A549 (cell line): Measurements from ENCODE around the gene SIGLEC9. TPM values are rescaled to one million over a fixed set of nuclear protein-coding genes. Genes with fewer than 3 reads are reported as not detected.
A peak's percentile ranks its signal among the peaks of the same experiment; 100 is the strongest.
"Not testable (repeated sequence)": the region's sequence is repeated elsewhere in the genome, so short reads cannot be mapped to it uniquely, and the experiment has no call there.

Experiments
- ATAC-seq, 2 experiments: fragments of 200-7000 bp in 1 of 2; fragments of >200 bp in 1 of 2; cut with Nextera tagmentation in 1 of 2; cut with Tn5 transposase in 1 of 2; 3 replicates each; pipeline versions ENCODE4 v1.8.0 to v1.9.1; 2018 to 2020; ENCODE audit warnings: mild to moderate bottlenecking in 1 of 2, moderate library complexity in 1 of 2
- CTCF ChIA-PET: fragments of 300-600 bp; sonication (Branson Sonifier 250); formaldehyde crosslinking; extraction: SDS; loops from one replicate; lab custom pipeline; 2021; ENCODE audit warnings: antibody characterized with exemption, inconsistent platforms; lab: Yijun Ruan, JAX
- POLR2A ChIA-PET: fragments of 350-600 bp; formaldehyde crosslinking; extraction: SDS; loops from one replicate; lab custom pipeline; 2021; ENCODE audit warnings: antibody characterized with exemption, inconsistent platforms; lab: Yijun Ruan, JAX
- DNase-seq, 2 experiments: peaks; one replicate each; pipeline versions ENCODE4 v3.0.0 to v3.0.0-alpha.2; 2011 to 2016; ENCODE audit warnings: low read depth in 1 of 2, low spot score in 1 of 2
- FAIRE-seq: peaks from 2 replicates; lab custom pipeline; 2011; peaks lifted over from hg19 to GRCh38; lab: Jason Lieb, UNC
- H3K27ac ChIP-seq, 2 experiments: fragments of >200 bp; sonication (Bioruptor Twin); formaldehyde crosslinking; 3 replicates each; pipeline ENCODE4 v1.5.1; 2016 to 2017
- H3K4me1 ChIP-seq: fragments of >200 bp; sonication (Bioruptor Twin); formaldehyde crosslinking; 3 replicates; pipeline ENCODE4 v1.6.1; 2016
- H3K4me2 ChIP-seq: fragments of >200 bp; sonication (Bioruptor Twin); formaldehyde crosslinking; 3 replicates; pipeline ENCODE4 v1.6.1; 2016
- H3K4me3 ChIP-seq: fragments of >200 bp; sonication (Bioruptor Twin); formaldehyde crosslinking; 3 replicates; pipeline ENCODE4 v1.5.1; 2016
- H3K9me3 ChIP-seq: fragments of >200 bp; sonication (Bioruptor Twin); formaldehyde crosslinking; 3 replicates; pipeline ENCODE4 v1.6.1; 2016
- CTCF ChIP-seq: fragments of >200 bp; sonication (Bioruptor Twin); formaldehyde crosslinking; IDR thresholded peaks from 3 replicates; pipeline ENCODE4 v1.5.1; 2016
- EP300 ChIP-seq, 2 experiments: fragments of >200 bp; sonication (Bioruptor Twin); formaldehyde crosslinking; IDR thresholded peaks; 2 replicates in 1 of 2; 3 replicates in 1 of 2; pipeline ENCODE4 v1.6.1; 2016 to 2017
- FOSL2 ChIP-seq, 2 experiments: fragments of 450-650 bp in 1 of 2; fragments of >200 bp in 1 of 2; sonication (Bioruptor Twin) in 1 of 2; formaldehyde crosslinking; IDR thresholded peaks; 2 replicates each; pipeline versions ENCODE4 v1.5.0 to v1.6.1; 2016 to 2020; ENCODE audit warnings: mild to moderate bottlenecking in 1 of 2, moderate library complexity in 1 of 2
- GATA3 ChIP-seq: IDR thresholded peaks from 2 replicates; pipeline ENCODE4 v1.6.1; 2012; ENCODE audit warnings: borderline replicate concordance
- KDM1A ChIP-seq: fragments of 200-600 bp; sonication (generic); IDR thresholded peaks from 2 replicates; pipeline ENCODE4 v1.6.1; 2016; ENCODE audit warnings: low read depth, mild to moderate bottlenecking
- MAFK ChIP-seq: fragments of 450-650 bp; IDR thresholded peaks from 2 replicates; pipeline ENCODE4 v1.6.1; 2014; ENCODE audit not compliant: partially characterized antibody
- NFE2L2 ChIP-seq: fragments of 150-350 bp; conservative IDR thresholded peaks from 2 replicates; pipeline ENCODE4 v1.6.1; 2014; ENCODE audit warnings: low read length
- NR3C1 ChIP-seq: fragments of >200 bp; sonication (Bioruptor Twin); formaldehyde crosslinking; IDR thresholded peaks from 3 replicates; pipeline ENCODE4 v1.6.1; 2017
- POLR2A ChIP-seq: IDR thresholded peaks from 2 replicates; pipeline ENCODE4 v1.6.1; 2012; ENCODE audit warnings: mild to moderate bottlenecking, low read length
- RAD21 ChIP-seq, 2 experiments: fragments of >200 bp in 1 of 2; sonication (Bioruptor Twin) in 1 of 2; formaldehyde crosslinking in 1 of 2; IDR thresholded peaks in 1 of 2; conservative IDR thresholded peaks in 1 of 2; 2 replicates in 1 of 2; 3 replicates in 1 of 2; pipeline ENCODE4 v1.6.1; 2012 to 2018; ENCODE audit warnings: inconsistent platforms in 1 of 2
- SMC3 ChIP-seq: fragments of >200 bp; sonication (Bioruptor Twin); formaldehyde crosslinking; IDR thresholded peaks from 3 replicates; pipeline ENCODE4 v1.6.1; 2018; ENCODE audit warnings: inconsistent platforms
- TFCP2L1 ChIP-seq: fragments of 250-450 bp; sonication (Bioruptor Pico); IDR thresholded peaks from 2 replicates; pipeline ENCODE4 v1.5.0; 2021; ENCODE audit warnings: mild to moderate bottlenecking
- USF2 ChIP-seq: fragments of 450-650 bp; IDR thresholded peaks from 2 replicates; pipeline ENCODE4 v1.6.1; 2014; ENCODE audit warnings: antibody characterized with exemption
- WGBS: methylation state at CpG from one replicate; pipeline ENCODE4 v1.1.6; 2017; ENCODE audit errors: missing lambda C conversion rate; 5-methylcytosine and 5-hydroxymethylcytosine counted together
- polyA plus RNA-seq, 4 experiments: library from polyadenylated mRNA; depleted of rRNA in 3 of 4; stranded (reverse); fragments of >200 nt; fragmentation: RNase III in 1 of 4; extraction: RNeasy Plus Mini Kit Qiagen cat#74134 plus additional on column Dnase treatment in 1 of 4; gene quantifications; 2 replicates in 3 of 4; 3 replicates in 1 of 4; pipeline ENCODE4 v1.2.3, GENCODE V29; 2011 to 2017
- TF ChIP-seq, protein P1 (sequence below): IDR thresholded peaks from 2 replicates; pipeline ENCODE4 v1.6.1; 2012

SIGLEC9 gene
- polyA plus RNA-seq, 2 of the 4 experiments (the other 2 are of a cell fraction): not detected

GRCh38 chr19:51164215-51164614 lies 39.5 kb downstream of the SIGLEC9 start:
- CTCF ChIA-PET: no interaction called here
- Histone ChIP-seq H3K27ac (no peak overlapping the region), H3K4me3 (no peak overlapping the region), H3K4me2 (no peak overlapping the region), H3K9me3 (no peaks in the 10 kb centered on the region), H3K4me1 (no peaks in the 10 kb centered on the region)
- DNase-seq (no peak), FAIRE-seq (peak; percentile 51), ATAC-seq (no peak)
- POLR2A ChIA-PET: no interaction called here
- WGBS: 53% methylated on average over 3 of the region's 3 CpGs
- TF ChIP-seq KDM1A (no peak), NFE2L2 (peak; percentile 68), MAFK (peak; percentile 91), NR3C1 (no peak), POLR2A (no peak)

- Histone ChIP-seq H3K4me1 (no peaks in the 10 kb centered on the region), H3K9me3 (no peaks in the 10 kb centered on the region), H3K27ac (no peak overlapping the region), H3K4me2 (no peak overlapping the region), H3K4me3 (no peak overlapping the region)
- ChIA-PET POLR2A (no interaction called here), CTCF (no interaction called here)
- DNase-seq (no peak), ATAC-seq (peak in 1 of 2 experiments; percentile 16; a peak in 2 of 6 replicates), FAIRE-seq (no peak)
- WGBS: 18% methylated on average over 9 of the region's 9 CpGs
- TF ChIP-seq GATA3: no peak
Observed at GRCh38 chr19:51166846-51167490, 42.3 kb downstream of the SIGLEC9 start.

- DNase-seq: no peak
- CTCF ChIA-PET: interaction anchor here (0.9 to 2.5 kb wide), 12 partner anchors 10 to 151 kb away, joined by 3 to 20 read pairs (median 4); partner anchors contain the start of gene KLK10
- H3K4me1 ChIP-seq: no peaks in the 10 kb centered on the region
- no peak overlapping the region for H3K27ac ChIP-seq
- no peak overlapping the region for H3K4me3 ChIP-seq
- TF ChIP-seq, protein P1, sequence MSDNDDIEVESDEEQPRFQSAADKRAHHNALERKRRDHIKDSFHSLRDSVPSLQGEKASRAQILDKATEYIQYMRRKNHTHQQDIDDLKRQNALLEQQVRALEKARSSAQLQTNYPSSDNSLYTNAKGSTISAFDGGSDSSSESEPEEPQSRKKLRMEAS: no peak
- no peak for TF ChIP-seq POLR2A
- TF ChIP-seq KDM1A: no peak
- no peak for TF ChIP-seq FOSL2 (IDR thresholded peaks at IDR 0.05)
- TF ChIP-seq FOSL2 (CRISPR knock-in tag; IDR thresholded peaks at IDR 0.05): peak; percentile 25; the same call in 1 of the 2 replicates
- peak; percentile 70 for TF ChIP-seq USF2
- no peak for TF ChIP-seq NR3C1
- no peak for TF ChIP-seq NFE2L2
- no peak for TF ChIP-seq EP300 (IDR thresholded peaks at IDR 0.05)
- TF ChIP-seq TFCP2L1: no peak
- TF ChIP-seq, all 56 proteins: peak for 2
- POLR2A ChIA-PET: no interaction called here
- FAIRE-seq: no peak
- H3K4me2 ChIP-seq: peak overlapping the region; percentile 47; the same call in 2 of the 3 replicates
- ATAC-seq: peak in 1 of 2 experiments; percentile 33; a peak in 3 of 6 replicates
- 46% methylated on average over 13 of the region's 13 CpGs for WGBS
- no peaks in the 10 kb centered on the region for H3K9me3 ChIP-seq
Observed at GRCh38 chr19:51168564-51169282, 44.0 kb downstream of the SIGLEC9 start.

DNA sequence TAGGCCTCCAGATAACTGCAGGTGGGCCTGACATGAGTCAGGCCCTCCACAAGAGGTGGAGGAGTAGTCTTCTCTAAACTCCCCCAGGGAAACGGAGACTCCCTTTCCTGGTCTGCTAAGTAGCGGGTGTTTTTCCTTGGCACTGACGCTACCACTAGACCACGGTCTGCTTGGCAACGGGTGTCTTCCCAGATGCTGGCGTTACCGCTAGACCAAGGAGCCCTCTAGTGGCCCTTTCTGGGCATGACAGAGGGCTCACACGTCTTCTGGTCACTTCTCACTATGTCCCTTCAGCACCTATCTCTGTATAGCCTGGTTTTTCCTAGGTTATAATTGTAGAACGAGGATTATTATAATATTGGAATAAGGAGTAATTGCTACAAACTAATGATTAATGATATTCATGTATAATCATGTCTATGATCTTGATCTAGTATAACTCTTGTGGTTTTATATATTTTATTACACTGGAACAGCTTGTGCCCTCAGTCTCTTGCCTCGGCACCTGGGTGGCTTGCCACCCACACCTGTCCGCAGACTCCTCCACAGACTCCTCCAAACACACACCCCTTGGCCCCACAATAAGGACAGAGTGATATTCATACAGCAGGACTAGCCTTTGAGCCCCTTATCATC lies 44.7 kb downstream of the SIGLEC9 start:
- H3K4me1 ChIP-seq, H3K9me3 ChIP-seq, H3K27ac ChIP-seq, H3K4me3 ChIP-seq, POLR2A ChIA-PET: not testable (repeated sequence)
- 2% methylated on average over 11 of the region's 11 CpGs for WGBS
- DNase-seq: peak in 1 of 2 experiments; percentile 74
- H3K4me2 ChIP-seq: peak overlapping the region; percentile 47; the same call in 2 of the 3 replicates
- FAIRE-seq: peak; percentile 82
- ATAC-seq: peak in 1 of 2 experiments; percentile 76; a peak in 3 of 6 replicates
- CTCF ChIA-PET: interaction anchor here (0.6 to 2.5 kb wide), 14 partner anchors 9 to 488 kb away, joined by 3 to 20 read pairs (median 4); partner anchors contain the start of genes KLK10 and SIGLEC7
- peak; percentile 57 for TF ChIP-seq SMC3
- TF ChIP-seq CTCF: peak; percentile 79
- TF ChIP-seq RAD21 (conservative IDR thresholded peaks at IDR 0.05 in 1 of 2, IDR thresholded peaks at IDR 0.05 in 1 of 2): peak; percentile 71 to 78
